H1 (cell line): ENCODE results near the gene TNIK. TPM values are rescaled to one million over a fixed set of nuclear protein-coding genes. Genes with fewer than 3 reads are reported as not detected.

Source experiments
- MAFK ChIP-seq: IDR thresholded peaks from 2 replicates; pipeline ENCODE4 v1.6.1; 2012; ENCODE audit warnings: low read depth, mild to moderate bottlenecking, improper control_type of control experiment, low read length
- RNF2 ChIP-seq: fragments of 200-900, 300-1000 bp; sonication (generic); IDR thresholded peaks from 2 replicates; pipeline ENCODE4 v1.7.1; 2016; ENCODE audit warnings: borderline replicate concordance, low read depth, mild to moderate bottlenecking, antibody characterized with exemption, low read length; ENCODE audit not compliant: poor library complexity, severe bottlenecking; ENCODE audit errors: missing control alignments
- polyA plus RNA-seq, 7 experiments: library from polyadenylated mRNA; depleted of rRNA in 3 of 7; stranded (reverse) in 5 of 7; unstranded in 2 of 7; fragments of >200 nt in 5 of 7; fragments of 200-250 nt in 2 of 7; gene quantifications; 1 replicate in 5 of 7; 2 replicates in 1 of 7; 4 replicates in 1 of 7; pipeline versions ENCODE4 v1.2.1 to v1.2.3, GENCODE V29; 2011 to 2013; ENCODE audit warnings: missing spikeins in 2 of 7, mixed read lengths in 2 of 7
- total RNA-seq: library from RNA; stranded (reverse); fragmentation: NEBNext Ultra II Directional; extraction: Animal tissue kit (Norgen Biotek cat#: 25700); gene quantifications from 2 replicates; pipeline ENCODE4 v1.2.1, GENCODE V29; 2021

TNIK gene
- total and polyA plus RNA-seq, 2 of the 8 experiments (the other 6 are each of a cell fraction or from before 2014, with no cell fraction given), result 7.4 to 42.0 TPM

DNA sequence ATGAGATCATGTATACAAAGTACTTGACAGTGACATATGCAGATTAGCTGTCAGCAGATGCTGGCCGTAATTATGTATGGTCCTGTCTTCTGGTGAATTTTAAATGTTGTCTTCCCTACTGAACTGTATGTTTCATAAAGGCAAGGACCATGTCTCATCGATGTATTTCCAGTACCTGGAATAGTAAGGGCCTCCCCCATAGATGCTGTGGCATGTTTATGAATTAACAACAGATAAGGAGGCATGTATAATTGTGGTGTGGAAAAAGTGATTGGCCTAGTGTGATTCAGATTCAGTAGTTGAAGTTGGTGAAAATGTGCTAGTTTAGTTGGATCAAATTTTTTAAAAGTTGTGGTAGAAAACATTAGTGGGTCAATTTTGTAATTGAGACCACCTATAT, 231.0 kb downstream of the TNIK start (continued):
- no peak for TF ChIP-seq RNF2
- TF ChIP-seq MAFK, result no peak
- TF ChIP-seq, all 59 proteins: peak for 0
